ENCODE data around the gene FABP6.
"Not testable (repeated sequence)": the region's sequence is repeated elsewhere in the genome, so short reads cannot be mapped to it uniquely, and the experiment has no call there.

DNA sequence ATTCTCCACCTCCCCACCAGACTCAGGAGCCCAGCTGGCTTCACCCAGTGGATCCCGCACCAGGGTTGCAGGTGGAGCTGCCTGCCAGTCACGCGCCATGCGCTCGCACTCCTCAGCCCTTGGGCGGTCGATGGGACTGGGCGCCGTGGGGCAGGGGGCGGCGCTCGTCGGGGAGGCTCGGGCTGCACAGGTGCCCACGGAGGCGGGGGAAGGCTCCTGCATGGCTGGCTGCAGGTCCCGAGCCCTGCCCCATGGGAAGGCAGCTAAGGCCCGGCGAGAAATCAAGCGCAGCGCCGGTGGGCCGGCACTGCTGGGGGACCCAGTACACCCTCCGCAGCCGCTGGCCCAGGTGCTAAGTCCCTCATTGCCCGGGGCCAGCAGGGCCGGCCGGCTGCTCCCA is 35.5 kb upstream of the FABP6 start:
- not testable (repeated sequence) for TF ChIP-seq PPARA (CRISPR knock-in tag; IDR thresholded peaks at IDR 0.05; ENCODE audit: borderline replicate concordance); TOX (CRISPR knock-in tag; IDR thresholded peaks at IDR 0.05; ENCODE audit: borderline replicate concordance); RARB (CRISPR knock-in tag; IDR thresholded peaks at IDR 0.05); CREB5 (CRISPR knock-in tag; IDR thresholded peaks at IDR 0.05; ENCODE audit: low read depth); ZFP3 (CRISPR knock-in tag; IDR thresholded peaks at IDR 0.05); ZNF565 (CRISPR knock-in tag; conservative IDR thresholded peaks at IDR 0.05; ENCODE audit: low read depth); BACH2 (CRISPR knock-in tag; IDR thresholded peaks at IDR 0.05; ENCODE audit: borderline replicate concordance); ARNTL (CRISPR knock-in tag; IDR thresholded peaks at IDR 0.05; ENCODE audit: borderline replicate concordance, low read depth); ZFP30 (CRISPR knock-in tag; IDR thresholded peaks at IDR 0.05); ESRRG (CRISPR knock-in tag; IDR thresholded peaks at IDR 0.05); POU6F1 (CRISPR knock-in tag; IDR thresholded peaks at IDR 0.05; ENCODE audit: borderline replicate concordance, low read depth); ZC3H10 (CRISPR knock-in tag; IDR thresholded peaks at IDR 0.05)
- TF ChIP-seq, protein P1, sequence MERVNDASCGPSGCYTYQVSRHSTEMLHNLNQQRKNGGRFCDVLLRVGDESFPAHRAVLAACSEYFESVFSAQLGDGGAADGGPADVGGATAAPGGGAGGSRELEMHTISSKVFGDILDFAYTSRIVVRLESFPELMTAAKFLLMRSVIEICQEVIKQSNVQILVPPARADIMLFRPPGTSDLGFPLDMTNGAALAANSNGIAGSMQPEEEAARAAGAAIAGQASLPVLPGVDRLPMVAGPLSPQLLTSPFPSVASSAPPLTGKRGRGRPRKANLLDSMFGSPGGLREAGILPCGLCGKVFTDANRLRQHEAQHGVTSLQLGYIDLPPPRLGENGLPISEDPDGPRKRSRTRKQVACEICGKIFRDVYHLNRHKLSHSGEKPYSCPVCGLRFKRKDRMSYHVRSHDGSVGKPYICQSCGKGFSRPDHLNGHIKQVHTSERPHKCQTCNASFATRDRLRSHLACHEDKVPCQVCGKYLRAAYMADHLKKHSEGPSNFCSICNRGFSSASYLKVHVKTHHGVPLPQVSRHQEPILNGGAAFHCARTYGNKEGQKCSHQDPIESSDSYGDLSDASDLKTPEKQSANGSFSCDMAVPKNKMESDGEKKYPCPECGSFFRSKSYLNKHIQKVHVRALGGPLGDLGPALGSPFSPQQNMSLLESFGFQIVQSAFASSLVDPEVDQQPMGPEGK (CRISPR knock-in tag; IDR thresholded peaks at IDR 0.05; ENCODE audit: borderline replicate concordance): not testable (repeated sequence)

Measured in SK-N-SH treated with all-trans-retinoic acid at 6 μM for 48 hours (cell line).